GM19395 (cell line): Measurements from ENCODE around the gene PDGFB.

Source experiments
- ATAC-seq: cut with Tn5 transposase; IDR thresholded peaks from one replicate; pipeline ENCODE4 v1.9.1; 2021; ENCODE audit warnings: mild to moderate bottlenecking, moderate library complexity; ENCODE audit not compliant: unreplicated experiment

Gene PDGFB

DNA sequence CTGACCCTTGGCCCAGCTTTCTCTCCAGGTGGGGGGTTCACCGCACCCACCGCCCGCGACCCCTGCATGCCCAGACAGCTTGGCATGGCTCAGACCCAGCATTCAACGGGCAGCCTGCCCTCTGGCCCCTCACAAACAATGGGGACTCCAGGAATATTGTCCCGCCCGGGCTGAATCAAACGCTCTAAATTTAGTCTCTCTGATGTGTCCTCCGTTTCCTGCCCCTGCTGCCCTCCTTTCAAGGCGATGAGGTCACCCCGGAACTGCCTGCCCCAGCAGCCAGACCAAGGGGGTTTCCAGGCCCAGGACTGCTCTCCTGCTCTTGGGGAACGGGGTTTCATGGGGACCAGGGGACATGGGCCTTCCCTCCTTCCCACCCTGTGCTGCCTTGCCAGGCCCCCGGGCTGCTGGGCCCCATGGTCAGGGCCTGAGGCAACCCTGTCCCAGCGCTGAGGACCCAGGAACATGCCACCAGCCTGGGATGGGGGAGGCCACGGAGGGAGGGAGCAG lies 10.1 kb upstream of the PDGFB start:
- ATAC-seq, result no peak

DNA sequence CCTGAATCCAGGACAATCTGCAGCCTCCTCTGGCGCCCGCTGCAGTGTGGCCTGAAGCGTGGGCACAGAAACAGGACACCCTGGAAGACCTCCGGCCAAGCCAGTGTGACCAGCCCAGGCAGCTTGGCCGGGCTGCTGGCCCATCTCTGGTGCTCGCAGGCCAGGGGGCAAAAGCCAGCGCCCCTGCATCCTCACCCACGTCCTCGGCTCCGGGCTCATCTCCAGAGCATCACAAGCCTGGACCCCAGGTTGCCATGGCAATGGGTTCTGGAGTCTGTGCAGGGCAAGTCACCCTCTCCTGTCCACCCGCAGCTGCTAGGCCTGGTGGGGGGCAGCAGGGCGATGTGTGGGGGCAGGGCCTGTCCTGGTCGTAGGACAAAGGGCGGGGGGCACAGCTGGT lies 9.3 kb upstream of the PDGFB start:
- ATAC-seq, result no peak

DNA sequence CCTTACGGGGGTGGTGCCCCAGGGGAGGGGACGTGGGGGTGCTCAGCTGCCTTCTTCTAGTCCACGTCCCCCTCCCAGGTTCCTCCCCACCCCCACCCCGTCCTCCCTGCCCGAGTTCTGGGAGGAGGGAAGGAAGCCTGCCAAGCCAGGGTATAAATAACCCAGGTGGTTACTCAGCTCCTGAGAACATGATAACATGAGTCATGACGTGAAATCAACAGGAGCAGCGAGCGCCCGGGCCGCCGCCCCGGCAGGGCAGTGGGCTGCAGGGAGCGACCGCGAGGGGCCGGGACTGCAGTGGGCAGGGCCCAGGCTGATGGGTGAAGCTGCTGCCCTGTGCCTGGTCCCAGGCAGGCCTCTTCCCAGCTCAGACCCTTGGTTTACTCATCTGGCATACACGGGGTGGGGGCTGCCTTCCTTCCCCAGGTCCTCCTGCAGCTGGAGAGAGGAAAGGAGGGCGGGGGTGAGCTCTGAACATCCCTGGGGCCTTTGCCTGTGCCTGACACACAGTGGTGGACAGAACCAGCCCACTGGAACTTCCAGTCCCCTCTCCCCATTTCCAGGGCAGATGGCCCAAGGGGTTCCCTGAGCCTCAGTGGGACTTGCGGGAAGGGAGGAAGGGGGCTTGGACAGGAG lies 8.8 kb upstream of the PDGFB start:
- ATAC-seq, result no peak

DNA sequence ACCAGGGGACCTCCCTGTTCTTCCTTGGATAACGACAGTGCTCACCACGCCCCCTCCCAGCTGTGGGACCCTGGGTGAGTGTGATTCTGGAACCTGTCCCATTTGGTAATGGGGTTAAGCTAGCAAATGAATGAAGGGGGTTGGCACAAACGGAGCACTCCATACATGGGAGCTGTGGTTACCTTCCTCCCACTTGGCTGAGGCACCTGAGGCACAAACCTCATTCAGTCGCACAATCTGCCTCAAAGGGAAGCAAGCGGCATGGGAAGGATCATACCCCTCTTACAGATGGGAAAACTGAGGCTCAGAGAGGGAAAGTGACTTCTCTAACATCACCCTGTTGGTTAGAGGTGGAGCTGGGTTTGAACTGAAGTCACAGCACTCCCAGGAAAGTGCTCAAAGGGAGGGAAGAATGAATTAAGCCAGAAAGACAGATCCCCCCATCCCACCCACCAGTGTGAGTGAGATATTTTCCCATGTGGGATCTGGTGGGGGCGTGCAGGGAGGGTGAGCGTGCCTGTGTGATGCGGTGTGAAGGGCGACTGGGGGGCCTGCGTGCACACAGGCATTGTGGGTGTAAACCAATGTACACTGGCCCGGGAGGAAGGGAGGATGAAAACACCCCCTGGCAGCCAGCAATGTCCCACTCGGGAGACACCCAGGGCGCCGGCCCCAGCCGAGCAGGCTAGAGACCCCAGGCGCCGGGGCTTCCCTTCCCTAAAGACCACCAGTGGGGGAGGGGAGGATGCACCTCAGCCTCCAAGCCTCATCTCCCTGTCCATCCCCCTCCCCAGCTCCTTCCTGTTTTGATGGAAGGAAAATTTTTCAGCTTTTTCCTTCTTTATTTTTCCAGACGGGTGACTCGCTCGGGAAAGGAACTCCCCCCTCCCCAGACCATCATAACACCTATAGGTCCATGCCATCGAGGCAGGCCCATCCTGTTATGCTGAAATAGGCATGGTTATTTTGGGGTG lies 8.0 kb upstream of the PDGFB start:
- no peak for ATAC-seq

DNA sequence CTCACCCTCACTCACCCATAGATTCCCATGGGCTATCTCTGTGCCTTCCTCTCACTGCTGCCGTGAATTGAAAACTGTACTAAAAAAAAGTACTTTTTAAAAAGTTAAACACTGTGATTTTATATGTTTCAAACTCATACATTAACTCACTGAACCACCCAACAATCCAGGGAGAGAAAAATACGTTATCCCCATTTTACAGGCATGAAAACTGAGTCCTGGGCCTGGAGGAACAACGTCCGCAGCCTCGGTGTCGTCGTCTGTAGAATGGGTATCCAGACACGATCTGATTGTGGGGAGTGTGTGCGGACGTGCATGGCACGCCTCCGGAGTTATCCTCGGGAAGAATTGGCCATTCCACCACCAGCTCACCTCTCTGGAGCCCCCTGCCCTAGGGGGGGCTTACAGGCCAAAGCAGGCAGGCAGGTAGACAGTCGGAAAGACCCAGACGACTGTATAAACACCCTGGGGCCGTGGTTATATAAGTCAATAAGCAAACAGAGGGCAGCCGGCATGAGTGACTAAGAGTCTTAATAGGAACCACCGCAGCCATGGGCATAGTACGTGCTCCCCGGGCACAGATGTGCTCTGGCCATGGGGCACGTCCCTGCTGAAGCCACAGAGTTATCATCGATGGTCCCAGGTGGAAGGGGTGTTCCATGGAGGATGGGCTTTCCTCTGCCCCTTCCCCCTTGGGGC lies 7.1 kb upstream of the PDGFB start:
- no peak for ATAC-seq

DNA sequence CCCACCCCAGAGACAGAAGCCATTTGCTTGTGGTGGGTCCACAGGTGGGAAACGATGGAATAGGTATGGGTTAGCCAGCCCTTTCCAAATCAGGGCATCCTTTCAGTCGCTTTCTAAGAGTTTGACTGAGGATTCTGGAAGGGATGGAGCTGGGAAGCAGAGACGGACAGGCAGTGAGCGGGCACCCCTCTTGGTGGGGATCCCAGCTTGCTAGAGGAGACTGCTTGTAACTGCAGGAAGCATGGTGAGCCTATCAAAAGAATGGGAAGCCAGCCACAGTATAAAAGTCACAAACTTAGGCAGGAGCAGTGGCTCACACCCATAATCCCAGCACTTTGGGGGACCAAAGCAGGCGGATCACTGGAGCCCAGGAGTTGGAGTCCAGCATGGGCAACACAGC lies 6.1 kb upstream of the PDGFB start:
- no peak for ATAC-seq

DNA sequence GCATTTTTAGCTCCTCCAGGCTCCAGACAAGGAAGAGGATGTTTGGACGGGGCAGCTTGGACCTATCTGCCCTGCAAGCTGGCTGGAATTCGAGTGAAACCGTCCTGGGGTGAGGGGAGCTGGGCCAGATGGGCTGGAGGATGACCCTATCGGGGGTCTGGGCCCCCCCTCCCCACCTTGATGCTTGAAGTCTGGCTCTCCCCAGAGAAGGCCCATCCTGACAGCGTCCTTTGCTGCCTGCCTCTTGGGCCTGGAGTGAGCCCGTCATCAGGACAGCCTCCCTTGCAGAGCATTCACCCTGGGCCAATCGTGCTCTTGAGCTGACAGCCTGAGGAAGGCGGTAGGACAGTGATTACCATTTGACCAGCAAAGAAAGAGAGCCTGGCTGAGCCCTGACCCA lies 5.3 kb upstream of the PDGFB start:
- ATAC-seq, result no peak

DNA sequence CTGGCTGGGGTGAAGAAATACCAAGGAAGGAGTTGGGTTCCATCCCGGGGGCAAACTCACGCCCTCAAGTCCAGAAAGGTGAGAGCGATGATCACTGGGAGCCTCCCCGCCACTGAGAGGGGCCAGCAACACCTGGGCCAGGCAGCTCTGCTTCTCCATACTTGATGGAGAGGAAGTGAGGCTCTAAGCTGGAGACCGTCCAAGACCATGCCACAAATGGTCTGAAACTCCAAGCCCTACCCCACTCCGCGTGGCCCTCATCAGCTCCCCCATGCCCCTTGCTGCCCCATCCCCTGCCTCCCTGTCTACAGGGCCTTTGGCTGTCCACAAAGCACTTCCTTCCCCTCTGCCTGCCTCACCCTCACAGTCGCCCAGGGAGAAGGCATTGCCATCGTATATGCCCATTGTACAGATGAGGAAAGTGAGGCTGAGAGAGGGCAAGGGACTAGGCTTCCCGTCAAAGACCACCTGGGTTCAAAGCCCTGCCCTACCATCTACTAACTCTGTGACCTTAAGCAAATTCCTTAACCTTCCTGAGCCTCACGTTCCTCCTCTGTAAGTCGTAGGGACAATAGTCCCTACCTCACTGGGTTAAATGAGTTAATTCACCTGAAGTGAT lies 4.4 kb upstream of the PDGFB start:
- no peak for ATAC-seq

DNA sequence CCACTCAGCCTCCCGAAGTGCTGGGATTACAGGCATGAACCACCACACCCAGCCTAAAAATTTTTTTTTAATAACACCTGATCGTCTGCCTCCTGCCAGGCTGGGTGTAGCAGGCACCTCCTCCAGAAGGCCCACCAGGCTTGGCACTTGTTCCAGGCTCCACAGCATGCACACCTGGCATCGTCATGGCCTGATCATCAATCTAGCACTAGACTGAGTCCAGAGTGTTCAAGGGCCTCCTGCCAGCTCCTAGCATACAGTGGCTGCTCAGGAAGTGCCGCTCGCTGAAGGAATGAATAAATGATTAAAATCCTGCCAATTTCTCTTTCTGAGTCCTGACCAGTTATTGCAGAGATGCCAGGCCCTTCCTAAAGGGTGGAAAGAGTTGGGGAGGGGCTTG lies 3.5 kb upstream of the PDGFB start:
- no peak for ATAC-seq

DNA sequence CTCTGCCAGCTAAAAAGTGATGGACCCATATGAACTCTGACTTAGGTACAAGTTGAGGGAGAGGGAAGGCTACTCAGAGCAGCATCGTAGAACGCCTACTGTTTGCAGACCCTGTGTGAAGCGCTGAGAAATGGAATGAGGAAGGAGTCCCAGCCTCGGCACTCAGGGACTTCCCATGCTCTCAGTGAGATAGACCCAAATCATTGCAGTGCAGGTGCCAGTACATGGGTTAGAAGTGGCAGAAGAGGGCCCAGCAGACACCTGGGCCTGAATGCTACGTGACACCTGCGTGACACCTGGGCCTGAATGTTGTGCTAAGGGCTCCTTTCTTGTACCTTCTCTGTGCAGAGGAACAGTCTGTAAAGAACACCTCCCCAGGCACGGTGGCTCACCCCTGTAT lies 2.6 kb upstream of the PDGFB start:
- ATAC-seq, result no peak

DNA sequence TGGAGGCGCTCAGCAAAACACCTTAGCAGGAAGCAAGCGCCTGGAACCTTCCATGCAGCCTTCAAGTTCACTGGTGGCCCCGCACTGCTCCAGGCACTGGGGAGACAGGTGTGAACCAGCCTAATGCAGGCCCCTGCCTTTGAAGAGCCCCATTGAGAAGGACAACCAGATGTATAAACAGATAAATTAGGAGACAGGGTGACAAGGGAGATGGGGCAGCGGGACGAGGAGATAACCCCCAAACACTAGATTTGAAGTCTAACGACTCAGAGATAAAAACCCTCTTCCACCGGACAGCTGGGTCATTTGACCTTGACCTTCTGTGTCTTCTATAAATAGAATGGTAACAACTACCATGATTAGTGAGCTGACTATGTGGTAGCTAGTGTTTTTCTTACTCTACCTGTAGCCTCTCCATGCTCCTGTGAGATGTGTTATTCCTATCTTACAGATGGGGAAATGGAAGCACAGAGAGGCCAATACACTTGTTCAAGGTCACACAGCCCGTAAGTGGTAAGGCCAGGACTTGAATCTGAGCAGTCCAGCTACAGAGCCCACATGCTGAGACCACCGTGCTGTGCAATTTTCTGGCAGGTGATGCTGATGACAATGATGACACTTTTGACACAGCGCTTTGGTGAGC lies 2.0 kb upstream of the PDGFB start:
- no peak for ATAC-seq

DNA sequence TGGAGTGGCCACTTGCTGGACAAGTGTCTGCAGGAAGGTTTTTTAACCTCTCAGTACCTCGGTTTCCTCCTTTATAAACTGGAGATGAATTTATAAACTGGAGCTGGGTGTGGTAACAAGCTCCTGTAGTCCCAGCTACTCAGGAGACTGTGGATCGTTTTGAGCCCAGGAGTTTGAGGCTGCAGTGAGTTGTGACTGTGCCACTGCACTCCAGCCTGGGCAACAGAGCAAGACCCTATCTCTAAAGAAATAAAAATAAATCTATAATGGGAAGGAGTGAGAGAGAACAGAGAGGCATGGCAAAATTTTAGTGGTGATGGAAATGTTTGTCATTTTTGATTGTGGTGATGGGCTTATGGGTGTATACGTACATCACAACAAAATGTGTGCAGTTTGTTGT lies 1.4 kb upstream of the PDGFB start:
- ATAC-seq, result no peak

DNA sequence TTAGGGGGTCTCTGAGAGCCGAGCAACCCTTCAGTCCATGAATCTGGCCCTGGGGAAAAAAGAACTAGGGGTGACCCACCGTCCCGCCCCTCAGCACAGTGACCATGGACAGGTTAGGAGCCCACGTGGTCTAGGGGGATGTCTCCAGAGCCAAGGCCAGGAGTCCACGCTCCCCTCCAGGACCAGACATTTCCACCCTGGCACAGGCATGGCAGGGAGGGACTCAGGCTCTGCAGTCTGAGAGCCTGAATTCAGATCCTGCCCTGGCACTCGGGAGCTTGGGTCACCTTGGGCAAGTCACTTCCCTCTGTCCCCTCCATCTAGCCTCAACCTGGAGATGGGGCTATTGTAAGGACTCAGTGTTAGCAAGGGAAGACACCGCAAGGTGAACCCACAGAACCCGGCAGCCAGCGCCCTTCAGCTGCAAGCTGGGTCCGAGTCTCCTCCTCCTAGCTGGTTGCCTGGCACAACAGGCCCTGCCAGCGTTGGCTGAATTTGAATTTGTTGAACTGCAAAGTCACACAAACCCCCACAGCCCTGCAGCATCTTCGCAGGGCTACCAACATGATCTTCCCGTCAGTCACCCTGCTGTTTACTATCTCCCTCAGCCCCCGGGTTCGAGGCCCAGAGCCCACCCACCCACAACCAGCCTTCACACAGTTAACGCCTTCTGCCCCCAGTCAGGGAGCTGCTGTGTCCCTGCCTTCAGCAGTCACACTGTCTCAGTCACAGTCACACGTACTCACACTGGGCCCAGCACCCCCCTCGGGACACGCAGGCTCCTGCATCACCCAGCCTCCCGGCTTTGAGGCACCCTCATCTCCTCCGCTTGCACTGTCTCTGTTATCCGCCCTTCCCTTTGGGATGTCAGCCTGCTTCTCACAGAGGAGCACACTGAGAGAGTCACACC lies 603 bp upstream of the PDGFB start:
- ATAC-seq, result no peak

DNA sequence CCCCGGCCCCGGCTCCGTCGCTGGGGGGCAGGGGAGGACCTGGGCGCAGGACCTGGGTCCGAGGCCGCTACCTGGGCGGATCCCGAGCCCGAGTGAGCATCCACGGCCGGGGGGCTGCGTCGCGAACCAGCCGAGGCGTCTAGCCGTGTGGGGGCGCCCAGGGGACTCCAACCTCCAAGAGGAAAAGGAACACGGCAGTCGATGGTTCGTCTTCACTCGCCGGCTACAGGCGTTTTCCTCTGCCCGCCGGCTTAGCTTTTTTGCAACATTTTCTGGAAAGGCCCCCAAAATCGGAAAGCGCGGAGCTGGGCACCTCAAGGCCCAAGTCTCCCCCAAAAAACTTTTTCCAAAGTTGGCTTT lies 666 bp downstream of the PDGFB start:
- ATAC-seq, result no peak

DNA sequence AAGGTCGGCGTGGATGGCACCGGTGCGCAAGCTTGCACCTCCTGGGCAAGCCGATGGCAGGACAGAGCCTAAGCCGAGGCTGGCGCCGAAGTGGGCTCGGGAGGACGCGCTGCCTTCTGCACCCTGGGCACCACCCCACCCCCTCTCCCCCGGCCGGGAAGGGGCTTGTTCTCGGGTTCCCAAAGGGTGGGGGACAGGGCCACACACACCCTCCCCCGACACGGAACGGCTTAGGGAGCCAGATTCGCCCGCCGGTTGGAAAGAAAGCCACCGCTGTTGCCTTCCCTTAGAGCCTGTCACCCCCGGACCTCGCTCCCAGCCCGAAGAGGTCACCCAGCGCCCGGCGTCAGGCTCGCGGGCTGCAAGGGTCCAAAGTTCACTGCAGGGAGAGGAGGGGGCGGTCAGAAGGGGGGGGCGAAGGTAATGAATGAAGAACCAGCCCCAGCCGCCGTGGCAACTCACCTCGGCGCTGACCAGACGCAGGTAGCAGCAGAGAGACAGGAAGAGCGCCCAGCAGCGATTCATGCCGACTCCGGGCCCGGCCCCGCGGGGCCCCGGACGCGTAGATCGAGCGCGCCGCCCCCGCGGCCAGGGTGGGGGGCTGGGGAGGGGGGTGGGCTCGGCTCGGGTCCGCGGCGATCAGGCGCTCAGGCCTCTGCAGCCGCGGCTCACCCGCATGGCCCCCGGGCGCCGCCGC lies 1.2 kb downstream of the PDGFB start:
- ATAC-seq, result no peak

DNA sequence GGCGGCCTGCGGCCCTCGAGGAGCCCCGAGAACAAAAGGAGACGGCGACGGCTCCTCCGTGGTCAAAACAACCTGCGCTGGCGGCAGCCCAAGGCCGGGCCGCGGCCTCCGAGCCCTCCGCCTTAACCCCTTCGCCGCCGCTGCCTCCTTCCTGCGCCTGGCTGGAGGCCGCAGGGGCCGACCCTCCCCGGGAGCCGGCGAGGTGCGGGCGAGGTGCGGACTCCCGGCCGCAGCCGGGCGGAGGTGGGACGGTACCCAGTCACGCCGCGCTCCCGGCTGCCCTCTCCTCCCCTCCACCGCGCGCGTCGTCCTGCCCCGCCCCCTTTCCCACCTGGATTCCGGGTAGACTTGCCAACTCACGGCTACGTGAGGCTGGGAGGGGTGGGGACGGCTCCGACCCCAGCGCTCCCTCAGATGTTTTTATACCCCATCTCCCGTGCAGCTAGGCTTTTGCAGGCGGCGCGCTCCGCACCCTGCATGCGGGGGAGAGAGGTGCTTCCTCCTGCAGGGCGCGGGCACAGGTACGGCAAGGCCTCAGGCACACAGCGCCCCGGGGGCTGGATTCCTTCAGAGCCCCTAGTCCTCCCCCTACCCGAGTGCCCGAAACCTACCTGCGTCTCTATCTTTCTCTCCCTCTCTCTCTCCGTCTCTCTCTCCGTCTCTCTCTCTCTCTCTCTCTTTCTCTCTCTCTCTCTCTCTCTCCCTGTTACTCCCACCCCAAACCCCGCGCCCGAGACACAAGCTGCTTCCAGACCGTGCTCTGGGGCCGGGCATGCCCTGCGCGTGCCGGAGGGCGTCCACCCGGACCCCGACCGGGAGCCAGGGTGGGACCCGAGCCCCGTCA lies 2.0 kb downstream of the PDGFB start:
- ATAC-seq, result no peak

DNA sequence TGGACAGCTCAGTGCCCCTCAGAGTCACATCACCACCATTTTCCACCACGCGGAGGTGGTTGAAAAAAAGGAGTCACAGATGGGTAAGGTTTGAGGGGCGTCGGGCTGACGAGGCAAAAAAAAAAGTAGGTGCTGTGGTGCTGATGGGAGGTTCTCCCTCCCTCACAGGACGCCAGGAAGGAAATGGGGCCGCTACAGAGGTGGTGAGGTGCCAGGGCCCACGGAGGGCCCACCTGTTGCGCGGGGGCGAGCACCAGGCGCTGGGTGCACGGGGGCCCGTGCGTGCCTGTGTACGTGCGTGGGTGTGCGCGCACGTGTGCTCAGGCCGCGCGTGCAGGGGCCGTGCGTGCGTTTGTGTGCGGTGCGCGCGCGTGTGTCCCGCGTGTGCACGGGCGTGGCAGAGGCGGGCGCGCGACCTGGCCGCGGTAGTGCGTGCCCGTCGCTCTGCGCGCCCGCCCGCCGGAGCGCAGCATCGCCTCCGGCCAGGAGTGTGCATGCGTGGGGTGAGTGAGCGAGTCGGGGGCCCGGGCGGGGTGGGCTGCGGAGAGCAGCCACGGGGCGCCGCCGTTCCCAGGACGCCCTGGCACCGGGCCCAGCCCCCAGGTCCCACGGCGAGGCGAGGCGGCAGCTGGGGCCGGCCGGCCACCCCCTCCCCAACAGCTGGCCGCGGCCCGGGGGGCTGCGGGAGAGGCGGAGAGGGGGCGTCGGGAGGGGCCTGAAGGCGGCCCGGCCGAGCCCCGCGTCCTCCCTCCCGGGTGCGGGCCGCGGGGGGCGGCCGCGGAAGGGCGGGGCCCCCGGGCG lies 2.8 kb downstream of the PDGFB start:
- ATAC-seq, result no peak
